HG03469 (cell line): ENCODE results near the gene JMJD1C.
"Not testable (repeated sequence)": the region's sequence is repeated elsewhere in the genome, so short reads cannot be mapped to it uniquely, and the experiment has no call there.

Source experiments
- ATAC-seq: cut with Tn5 transposase; IDR thresholded peaks from one replicate; pipeline ENCODE4 v1.9.1; 2021; ENCODE audit warnings: mild to moderate bottlenecking, moderate library complexity, moderate number of reproducible peaks; ENCODE audit not compliant: unreplicated experiment

The JMJD1C gene

GRCh38 chr10:63366933-63367332 lies 98.8 kb downstream of the JMJD1C start:
- ATAC-seq = no peak

GRCh38 chr10:63365976-63366765 lies 99.6 kb downstream of the JMJD1C start:
- no peak for ATAC-seq

GRCh38 chr10:63364918-63365317 lies 100.9 kb downstream of the JMJD1C start:
- no peak for ATAC-seq

- no peak for ATAC-seq
These were observed 101.8 kb downstream of the JMJD1C start for GRCh38 chr10:63363951-63364350.

DNA sequence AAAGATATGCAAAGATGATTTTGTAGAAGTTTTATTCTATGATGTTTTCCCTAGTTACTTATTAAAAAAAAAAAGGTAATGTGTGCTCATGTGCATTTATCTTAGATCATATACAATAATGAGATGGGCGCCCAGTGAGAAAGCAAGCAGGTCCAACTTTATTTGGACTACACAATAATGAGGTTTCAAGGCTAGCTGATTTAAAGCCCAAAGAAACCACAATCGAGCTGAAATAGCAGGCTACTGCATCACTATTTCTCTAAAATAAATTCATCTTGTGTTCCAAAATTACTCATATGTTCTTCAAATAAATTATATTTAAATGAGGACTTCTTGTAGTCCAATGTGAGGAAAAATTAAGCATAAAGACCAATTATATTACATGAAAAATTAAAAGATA lies 110.1 kb downstream of the JMJD1C start:
- ATAC-seq = no peak

DNA sequence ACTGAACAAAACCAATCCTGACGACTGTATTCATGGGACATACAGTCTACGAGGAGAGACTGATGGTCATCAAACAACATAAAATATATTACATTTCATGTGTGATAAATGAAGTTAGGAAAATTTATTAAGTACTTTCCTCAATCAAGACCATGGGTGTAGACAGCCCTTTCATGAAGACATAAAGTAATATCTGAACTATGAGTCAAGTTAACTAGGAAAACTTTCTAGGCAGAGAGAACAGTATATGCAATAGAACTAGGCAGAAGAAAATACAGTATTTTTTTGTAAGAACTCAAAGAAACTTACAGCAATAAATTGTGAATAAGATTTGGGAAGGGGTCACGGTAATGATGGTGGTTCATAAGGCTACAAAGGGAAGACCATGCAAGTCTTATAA lies 112.8 kb downstream of the JMJD1C start:
- no peak for ATAC-seq

DNA sequence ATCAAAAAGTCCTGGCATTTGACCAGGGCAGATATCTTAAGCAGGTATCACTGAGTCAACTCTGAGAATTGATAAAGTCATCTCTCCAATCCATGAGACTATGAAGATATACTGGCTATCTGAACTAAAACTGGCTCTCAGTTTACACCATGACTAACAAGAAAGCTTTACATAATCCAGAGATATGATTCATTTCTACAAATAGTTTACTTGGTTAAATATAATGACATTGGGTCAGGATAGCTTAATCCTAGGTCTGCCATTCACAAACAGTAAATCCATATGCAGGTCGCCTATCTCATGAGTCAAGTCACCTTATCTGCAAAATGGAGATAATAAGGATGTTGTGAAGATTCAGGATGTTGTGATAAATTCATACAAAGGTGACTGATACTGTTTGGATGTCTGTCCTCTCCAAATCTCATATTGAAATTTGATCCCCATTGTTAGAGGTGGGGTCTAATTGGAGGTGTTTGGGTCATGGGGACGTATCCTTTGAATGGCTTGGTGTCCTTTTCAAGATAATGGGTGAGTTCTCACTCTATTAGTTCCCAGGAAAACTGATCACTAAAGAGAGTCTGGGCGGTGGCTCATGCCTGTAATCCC lies 117.4 kb downstream of the JMJD1C start:
- ATAC-seq = no peak

DNA sequence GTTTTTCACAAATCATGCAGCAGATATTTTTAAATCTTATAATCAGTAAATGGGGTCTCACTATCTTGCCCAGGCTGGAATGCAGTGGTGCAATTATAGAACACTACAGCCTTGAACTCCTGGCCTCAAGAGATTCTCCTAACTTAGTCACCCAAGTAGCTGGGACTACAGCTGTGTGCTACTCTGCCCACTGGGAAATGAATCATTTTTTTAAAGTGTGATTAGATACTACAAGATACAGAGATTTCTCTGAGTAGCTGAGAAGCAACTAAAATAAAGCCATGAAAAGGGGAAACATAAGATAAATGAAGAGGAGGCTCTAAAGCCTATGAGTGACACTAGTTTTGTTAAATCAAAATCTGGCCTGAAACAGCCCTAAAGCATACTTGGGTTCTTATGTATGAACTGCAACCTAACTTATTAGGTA lies 119.7 kb downstream of the JMJD1C start:
- no peak for ATAC-seq

DNA sequence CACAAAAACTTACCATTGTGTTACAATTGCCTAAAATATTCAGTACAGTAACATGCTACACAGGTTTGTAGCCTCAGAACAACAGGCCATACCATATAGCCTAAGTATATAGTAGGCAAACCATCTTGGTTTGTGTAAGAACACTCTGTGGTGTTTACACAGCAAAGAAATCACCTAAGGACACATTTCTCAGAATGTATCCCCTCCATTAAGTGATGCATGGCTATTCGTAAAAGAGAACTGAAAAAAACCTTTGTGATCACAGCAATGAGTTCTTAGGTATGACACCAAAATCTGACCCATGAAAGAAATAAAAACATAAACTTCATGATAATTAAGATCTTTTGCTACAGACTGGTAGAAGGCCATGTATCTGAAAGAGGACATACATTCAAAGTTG lies 121.5 kb downstream of the JMJD1C start:
- ATAC-seq = no peak

- no peak for ATAC-seq
These were observed 122.3 kb downstream of the JMJD1C start for GRCh38 chr10:63343476-63343875.

DNA sequence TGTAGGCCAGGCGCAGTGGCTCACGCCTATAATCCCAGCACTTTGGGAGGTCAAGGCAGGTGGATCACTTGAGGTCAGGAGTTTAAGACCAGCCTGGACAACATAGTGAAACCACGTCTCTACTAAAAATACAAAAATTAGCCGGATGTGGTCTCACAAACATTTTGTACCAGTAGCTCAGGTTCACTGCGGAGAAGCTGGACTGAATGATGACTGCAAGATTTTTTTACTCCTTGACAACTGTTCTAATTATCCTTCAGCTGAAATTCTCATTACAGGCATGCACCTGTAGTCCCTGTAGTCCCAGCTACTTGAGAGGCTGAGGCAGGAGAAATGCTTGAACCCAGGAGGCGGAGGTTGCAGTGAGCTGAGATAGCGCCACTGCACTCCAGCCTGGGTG lies 126.1 kb downstream of the JMJD1C start:
- ATAC-seq = not testable (repeated sequence)

- no peak for ATAC-seq
These were observed 128.1 kb downstream of the JMJD1C start for GRCh38 chr10:63337455-63338251.

DNA sequence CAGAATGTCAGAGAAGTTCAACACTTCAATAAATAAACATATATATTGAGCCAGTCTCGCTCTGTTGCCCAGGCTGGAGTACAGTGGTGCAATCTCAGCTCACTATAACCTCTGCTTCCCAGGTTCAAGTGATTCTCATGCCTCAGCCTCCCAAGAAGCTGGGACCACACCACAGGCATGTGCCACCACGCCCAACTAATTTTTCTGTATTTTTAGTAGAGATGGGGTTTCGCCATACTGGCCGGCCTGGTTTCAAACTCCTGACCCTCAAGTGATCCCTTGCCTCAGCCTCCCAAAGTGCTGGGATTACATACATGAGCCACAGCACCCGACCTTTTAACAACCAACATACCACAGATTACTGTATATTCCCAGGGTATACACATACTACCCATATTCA lies 134.2 kb downstream of the JMJD1C start:
- ATAC-seq = no peak

DNA sequence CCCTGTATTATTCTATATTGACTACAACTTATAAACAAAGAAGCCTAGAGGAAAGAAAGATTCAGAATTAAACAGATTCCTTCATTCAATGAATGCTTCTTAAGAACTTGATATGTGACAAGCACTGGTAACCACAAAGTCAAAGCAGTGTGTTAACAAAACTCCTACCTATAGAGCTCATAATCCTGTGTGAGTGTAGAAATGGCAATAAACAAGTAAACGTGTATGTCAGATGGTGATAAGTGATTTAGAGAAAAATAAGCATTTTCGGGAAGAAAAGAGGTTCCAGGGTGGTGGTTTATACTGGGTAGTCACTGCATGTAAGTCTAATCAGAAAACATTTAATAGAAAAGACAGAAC lies 141.3 kb downstream of the JMJD1C start:
- no peak for ATAC-seq

- no peak for ATAC-seq
These were observed 141.9 kb downstream of the JMJD1C start for GRCh38 chr10:63323701-63324494.

DNA sequence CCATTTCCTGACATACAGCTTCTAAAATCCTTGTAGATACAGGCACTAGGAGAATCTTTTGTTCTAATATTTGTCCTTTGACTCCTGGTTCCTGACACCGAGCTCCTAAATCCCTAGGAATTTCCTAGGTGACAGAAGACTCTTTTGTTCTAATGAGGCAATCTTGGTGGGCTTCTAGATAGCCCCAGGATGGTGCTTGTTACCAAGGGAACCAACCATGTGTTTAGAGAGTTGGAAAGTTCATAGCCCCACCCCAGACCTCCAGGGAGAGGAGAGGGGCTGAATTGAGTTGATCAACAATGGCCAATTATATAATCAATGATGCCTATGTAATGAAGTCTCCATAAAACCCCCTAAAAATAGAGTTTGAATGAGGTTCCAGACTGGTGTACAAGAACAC lies 145.1 kb downstream of the JMJD1C start:
- ATAC-seq = no peak

- ATAC-seq = no peak
These were observed 146.5 kb downstream of the JMJD1C start for GRCh38 chr10:63319231-63319630.

- no peak for ATAC-seq
These were observed 147.3 kb downstream of the JMJD1C start for GRCh38 chr10:63318491-63318890.

DNA sequence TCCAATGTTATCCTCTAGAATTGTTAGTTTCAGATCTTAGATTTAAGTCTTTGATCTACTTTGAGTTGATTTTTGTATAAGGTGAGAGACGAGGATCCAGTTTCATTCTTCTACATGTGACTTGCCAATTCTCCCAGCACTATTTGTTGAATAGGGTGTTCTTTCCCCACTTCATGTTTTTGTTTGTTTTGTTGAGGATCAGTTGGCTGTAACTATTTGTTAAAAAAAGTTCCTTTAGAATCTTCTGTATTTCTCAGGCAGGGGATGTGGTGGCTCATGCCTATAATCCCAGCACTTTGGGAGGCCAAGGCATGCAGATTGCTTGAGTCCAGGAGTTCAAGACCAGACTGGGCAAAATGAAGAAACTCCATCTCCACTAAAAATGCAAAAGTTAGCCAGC lies 151.8 kb downstream of the JMJD1C start:
- no peak for ATAC-seq

GRCh38 chr10:63313066-63313717 lies 152.6 kb downstream of the JMJD1C start:
- no peak for ATAC-seq

- no peak for ATAC-seq
These were observed 157.1 kb downstream of the JMJD1C start for GRCh38 chr10:63308628-63309027.
